K562 (cell line): ENCODE data around the gene HPN. TPM values are rescaled to one million over a fixed set of nuclear protein-coding genes. Genes with fewer than 3 reads are reported as not detected.

ENCODE experiments used
- ELF4 ChIP-seq: fragments of 450-650 bp; formaldehyde crosslinking; IDR thresholded peaks from 2 replicates; pipeline ENCODE4 v1.4.0; 2022; ENCODE audit warnings: missing genetic modification characterization
- EP400 ChIP-seq: fragments of 450-650 bp; IDR thresholded peaks from 2 replicates; pipeline ENCODE4 v1.6.1; 2017; ENCODE audit warnings: antibody characterized with exemption, mild to moderate bottlenecking, moderate library complexity
- MEF2A ChIP-seq: IDR thresholded peaks from 2 replicates; pipeline ENCODE4 v1.6.1; 2011; ENCODE audit warnings: low read depth, mild to moderate bottlenecking, low read length, moderate library complexity; ENCODE audit not compliant: control insufficient read depth
- MYC ChIP-seq, 2 experiments: fragments of 250-450 bp in 1 of 2; sonication (Bioruptor Pico) in 1 of 2; IDR thresholded peaks; 2 replicates each; pipeline versions ENCODE4 v1.5.1 to v1.6.1; 2012 to 2021; ENCODE audit warnings: low read depth in 2 of 2, borderline replicate concordance in 1 of 2, improper control_type of control experiment in 1 of 2, low read length in 1 of 2, mild to moderate bottlenecking in 1 of 2, moderate library complexity in 1 of 2
- POLR2AphosphoS2 ChIP-seq: IDR thresholded peaks from 2 replicates; pipeline ENCODE4 v1.6.1; 2012; ENCODE audit warnings: low read length, improper control_type of control experiment
- PURB ChIP-seq: sonication (generic); formaldehyde crosslinking; IDR thresholded peaks from 2 replicates; pipeline ENCODE4 v1.9.0; 2021; ENCODE audit warnings: low read depth, mild to moderate bottlenecking, missing genetic modification reagents
- RB1 ChIP-seq: fragments of 450-650 bp; IDR thresholded peaks from 2 replicates; pipeline ENCODE4 v1.6.1; 2017; ENCODE audit warnings: low read depth, mild to moderate bottlenecking
- SMC3 ChIP-seq: conservative IDR thresholded peaks from 2 replicates; pipeline ENCODE4 v1.6.1; 2011; ENCODE audit warnings: low read depth, low read length, improper control_type of control experiment; ENCODE audit not compliant: insufficient read depth
- SUPT5H ChIP-seq: fragments of 450-650 bp; IDR thresholded peaks from 2 replicates; pipeline ENCODE4 v1.6.1; 2016
- TARDBP ChIP-seq: fragments of 450-650 bp; IDR thresholded peaks from 2 replicates; pipeline ENCODE4 v1.6.1; 2016
- ZFP91 ChIP-seq: sonication (generic); formaldehyde crosslinking; IDR thresholded peaks from 2 replicates; pipeline ENCODE4 v1.8.0; 2022; ENCODE audit warnings: mild to moderate bottlenecking, missing genetic modification reagents
- ZKSCAN3 ChIP-seq: fragments of 250-450 bp; sonication (Bioruptor Pico); IDR thresholded peaks from 2 replicates; pipeline ENCODE4 v1.4.0; 2020
- ZNF699 ChIP-seq: fragments of 250-450 bp; sonication (Bioruptor Pico); IDR thresholded peaks from 2 replicates; pipeline ENCODE4 v1.8.0; 2021; ENCODE audit warnings: mild to moderate bottlenecking, moderate library complexity; ENCODE audit not compliant: insufficient replicate concordance
- polyA plus RNA-seq, 8 experiments: library from polyadenylated mRNA; depleted of rRNA in 4 of 8; stranded (reverse) in 5 of 8; unstranded in 3 of 8; fragments of >200 nt; fragmentation: Nextera tagmentation in 2 of 8; fragmentation: Illumina TruSeq in 1 of 8; extraction: Ambion mirVana in 2 of 8; extraction: Trizol in 1 of 8; gene quantifications; 2 replicates each; pipeline versions ENCODE4 v1.2.1 to v1.2.3, GENCODE V29; 2011 to 2014; ENCODE audit warnings: inconsistent platforms in 1 of 8, missing spikeins in 1 of 8
- total RNA-seq, 7 experiments: library from RNA; depleted of rRNA in 6 of 7; stranded (reverse); fragments of >200 nt in 6 of 7; fragmentation: Illumina TruSeq in 2 of 7; extraction: Trizol in 2 of 7; gene quantifications; 2 replicates each; pipeline versions ENCODE4 v1.2.1 to v1.2.3, GENCODE V29; 2011 to 2021; ENCODE audit warnings: low replicate concordance in 1 of 7
- TF ChIP-seq, protein P1 (sequence below), 2 experiments: fragments of 450-650 bp; IDR thresholded peaks; 2 replicates each; pipeline ENCODE4 v1.6.1; 2016
- TF ChIP-seq, protein P2 (sequence below), 2 experiments: IDR thresholded peaks; 2 replicates each; pipeline ENCODE4 v1.6.1; 2012; ENCODE audit warnings: improper control_type of control experiment in 2 of 2, low read depth in 2 of 2, low read length in 2 of 2, borderline replicate concordance in 1 of 2
- TF ChIP-seq, protein P3 (sequence below): IDR thresholded peaks from 2 replicates; pipeline ENCODE4 v1.6.1; 2011; ENCODE audit warnings: borderline replicate concordance, low read depth, mild to moderate bottlenecking, moderate library complexity, low read length; ENCODE audit not compliant: insufficient read depth, poor library complexity, severe bottlenecking

Gene HPN
- total and polyA plus RNA-seq, 9 of the 15 experiments (the other 6 are each of a cell fraction or from before 2014, with no cell fraction given) = 0.10 to 0.20 TPM; not detected in 7

GRCh38 chr19:35013041-35013819 lies 28.3 kb upstream of the HPN start (continued):
- TF ChIP-seq, protein P1, sequence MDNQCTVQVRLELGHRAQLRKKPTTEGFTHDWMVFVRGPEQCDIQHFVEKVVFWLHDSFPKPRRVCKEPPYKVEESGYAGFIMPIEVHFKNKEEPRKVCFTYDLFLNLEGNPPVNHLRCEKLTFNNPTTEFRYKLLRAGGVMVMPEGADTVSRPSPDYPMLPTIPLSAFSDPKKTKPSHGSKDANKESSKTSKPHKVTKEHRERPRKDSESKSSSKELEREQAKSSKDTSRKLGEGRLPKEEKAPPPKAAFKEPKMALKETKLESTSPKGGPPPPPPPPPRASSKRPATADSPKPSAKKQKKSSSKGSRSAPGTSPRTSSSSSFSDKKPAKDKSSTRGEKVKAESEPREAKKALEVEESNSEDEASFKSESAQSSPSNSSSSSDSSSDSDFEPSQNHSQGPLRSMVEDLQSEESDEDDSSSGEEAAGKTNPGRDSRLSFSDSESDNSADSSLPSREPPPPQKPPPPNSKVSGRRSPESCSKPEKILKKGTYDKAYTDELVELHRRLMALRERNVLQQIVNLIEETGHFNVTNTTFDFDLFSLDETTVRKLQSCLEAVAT (IDR thresholded peaks at IDR 0.05) = 0 out of 4 replicates have a peak, but pooled peaks of 1 of the 2 experiments have one; percentile 39
- TF ChIP-seq SMC3 = peak; percentile 93
- no peak for TF ChIP-seq MEF2A
- no peak for TF ChIP-seq PURB (CRISPR knock-in tag)
- no peak for TF ChIP-seq ZNF699
- peak; percentile 31; the same call in 1 of the 2 replicates for TF ChIP-seq MYC (IDR thresholded peaks at IDR 0.05; ENCODE audit: low read depth, low read length)
- no peak for TF ChIP-seq MYC (CRISPR knock-in tag; IDR thresholded peaks at IDR 0.05; ENCODE audit: borderline replicate concordance, low read depth)
- 0 out of 2 replicates have a peak, but pooled peaks have one; percentile 34 for TF ChIP-seq TARDBP
- 0 out of 2 replicates have a peak, but pooled peaks have one; percentile 6 for TF ChIP-seq ELF4 (CRISPR knock-in tag)
- TF ChIP-seq, protein P2, sequence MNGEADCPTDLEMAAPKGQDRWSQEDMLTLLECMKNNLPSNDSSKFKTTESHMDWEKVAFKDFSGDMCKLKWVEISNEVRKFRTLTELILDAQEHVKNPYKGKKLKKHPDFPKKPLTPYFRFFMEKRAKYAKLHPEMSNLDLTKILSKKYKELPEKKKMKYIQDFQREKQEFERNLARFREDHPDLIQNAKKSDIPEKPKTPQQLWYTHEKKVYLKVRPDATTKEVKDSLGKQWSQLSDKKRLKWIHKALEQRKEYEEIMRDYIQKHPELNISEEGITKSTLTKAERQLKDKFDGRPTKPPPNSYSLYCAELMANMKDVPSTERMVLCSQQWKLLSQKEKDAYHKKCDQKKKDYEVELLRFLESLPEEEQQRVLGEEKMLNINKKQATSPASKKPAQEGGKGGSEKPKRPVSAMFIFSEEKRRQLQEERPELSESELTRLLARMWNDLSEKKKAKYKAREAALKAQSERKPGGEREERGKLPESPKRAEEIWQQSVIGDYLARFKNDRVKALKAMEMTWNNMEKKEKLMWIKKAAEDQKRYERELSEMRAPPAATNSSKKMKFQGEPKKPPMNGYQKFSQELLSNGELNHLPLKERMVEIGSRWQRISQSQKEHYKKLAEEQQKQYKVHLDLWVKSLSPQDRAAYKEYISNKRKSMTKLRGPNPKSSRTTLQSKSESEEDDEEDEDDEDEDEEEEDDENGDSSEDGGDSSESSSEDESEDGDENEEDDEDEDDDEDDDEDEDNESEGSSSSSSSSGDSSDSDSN (IDR thresholded peaks at IDR 0.05; ENCODE audit: borderline replicate concordance in 1 of 2, low read depth in 2 of 2, low read length in 2 of 2) = no peak
- peak; percentile 87 for TF ChIP-seq POLR2AphosphoS2
- no peak for TF ChIP-seq EP400
- TF ChIP-seq RB1 = peak; percentile 68
- TF ChIP-seq, protein P3, sequence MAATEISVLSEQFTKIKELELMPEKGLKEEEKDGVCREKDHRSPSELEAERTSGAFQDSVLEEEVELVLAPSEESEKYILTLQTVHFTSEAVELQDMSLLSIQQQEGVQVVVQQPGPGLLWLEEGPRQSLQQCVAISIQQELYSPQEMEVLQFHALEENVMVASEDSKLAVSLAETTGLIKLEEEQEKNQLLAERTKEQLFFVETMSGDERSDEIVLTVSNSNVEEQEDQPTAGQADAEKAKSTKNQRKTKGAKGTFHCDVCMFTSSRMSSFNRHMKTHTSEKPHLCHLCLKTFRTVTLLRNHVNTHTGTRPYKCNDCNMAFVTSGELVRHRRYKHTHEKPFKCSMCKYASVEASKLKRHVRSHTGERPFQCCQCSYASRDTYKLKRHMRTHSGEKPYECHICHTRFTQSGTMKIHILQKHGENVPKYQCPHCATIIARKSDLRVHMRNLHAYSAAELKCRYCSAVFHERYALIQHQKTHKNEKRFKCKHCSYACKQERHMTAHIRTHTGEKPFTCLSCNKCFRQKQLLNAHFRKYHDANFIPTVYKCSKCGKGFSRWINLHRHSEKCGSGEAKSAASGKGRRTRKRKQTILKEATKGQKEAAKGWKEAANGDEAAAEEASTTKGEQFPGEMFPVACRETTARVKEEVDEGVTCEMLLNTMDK = no peak
- TF ChIP-seq SUPT5H = peak; percentile 48; the same call in 1 of the 2 replicates
- no peak for TF ChIP-seq ZFP91 (CRISPR knock-in tag)
- TF ChIP-seq ZKSCAN3 (CRISPR knock-in tag) = no peak
